PC-3 (cell line): ENCODE data around the gene ATP6V1G3. TPM values are rescaled to one million over a fixed set of nuclear protein-coding genes. Genes with fewer than 3 reads are reported as not detected.
A peak's percentile ranks its signal among the peaks of the same experiment; 100 is the strongest.
"Not testable (repeated sequence)": the region's sequence is repeated elsewhere in the genome, so short reads cannot be mapped to it uniquely, and the experiment has no call there.

Source experiments
- ATAC-seq: fragments of 200-7000 bp; cut with Tn5 transposase; 2 replicates; pipeline ENCODE4 v1.9.1; 2020; ENCODE audit warnings: mild to moderate bottlenecking, moderate library complexity
- Bru-seq: library from RNA; stranded (reverse); fragments of 400-500 nt; gene quantifications from one replicate; lab custom pipeline; 2021; lab: Mats Ljungman, UMichigan
- BruChase-seq, 2 experiments: library from RNA; stranded (reverse); fragments of 400-500 nt; gene quantifications; one replicate each; lab custom pipeline; 2021; lab: Mats Ljungman, UMichigan
- BruUV-seq: library from RNA; stranded (reverse); fragments of 400-500 nt; replicated peaks from 2 replicates; lab custom pipeline; 2021; lab: Mats Ljungman, UMichigan
- CTCF ChIA-PET: fragments of 300-600 bp; sonication (Branson Sonifier 250); formaldehyde crosslinking; loops from one replicate; lab custom pipeline; 2022; ENCODE audit warnings: antibody characterized with exemption; lab: Charles Lee
- POLR2A ChIA-PET: fragments of 300-600 bp; sonication (Branson Sonifier 250); formaldehyde crosslinking; loops from one replicate; lab custom pipeline; 2022; ENCODE audit warnings: antibody characterized with exemption; ENCODE audit not compliant: unreplicated experiment; lab: Charles Lee
- DNase-seq: peaks from one replicate; pipeline ENCODE4 v3.0.0-alpha.2; 2015
- H2AFZ ChIP-seq: fragments of 300-600 bp; sonication (generic); 2 replicates; pipeline ENCODE4 v1.6.0; 2016; ENCODE audit warnings: antibody characterized with exemption, low read length
- H3F3A ChIP-seq: fragments of 300-600 bp; sonication (generic); one replicate; pipeline ENCODE4 v1.6.0; 2017; ENCODE audit warnings: antibody characterized with exemption, low read length, control low read depth, mild to moderate bottlenecking; ENCODE audit not compliant: unreplicated experiment
- H3K27ac ChIP-seq: fragments of 300-600 bp; sonication (generic); 2 replicates; pipeline ENCODE4 v1.5.1; 2016; ENCODE audit warnings: mild to moderate bottlenecking, low read length
- H3K27me3 ChIP-seq: fragments of 300-600 bp; sonication (generic); 2 replicates; pipeline ENCODE4 v1.6.1; 2016; ENCODE audit warnings: low read length, mixed read lengths
- H3K36me3 ChIP-seq: fragments of 300-600 bp; sonication (generic); 2 replicates; pipeline ENCODE4 v1.6.1; 2016; ENCODE audit warnings: low read depth, mixed run types, low read length, mixed read lengths
- H3K4me1 ChIP-seq: fragments of 300-600 bp; sonication (generic); 2 replicates; pipeline ENCODE4 v1.5.1; 2016; ENCODE audit warnings: low read length; ENCODE audit not compliant: insufficient read depth
- H3K4me2 ChIP-seq: fragments of 300-600 bp; sonication (generic); 2 replicates; pipeline ENCODE4 v1.6.0; 2016; ENCODE audit warnings: low read length
- H3K4me3 ChIP-seq: fragments of 300-600 bp; sonication (generic); 2 replicates; pipeline ENCODE4 v1.5.1; 2016; ENCODE audit warnings: mild to moderate bottlenecking, low read length, mixed read lengths
- H3K79me2 ChIP-seq: fragments of 300-600 bp; sonication (generic); 2 replicates; pipeline ENCODE4 v1.6.1; 2017; ENCODE audit warnings: low read length, mixed read lengths
- H3K9ac ChIP-seq: fragments of 300-600 bp; sonication (generic); 2 replicates; pipeline ENCODE4 v1.6.0; 2016; ENCODE audit warnings: mild to moderate bottlenecking, low read length
- H3K9me2 ChIP-seq: fragments of 300-600 bp; sonication (generic); replicated peaks from 2 replicates; pipeline ENCODE4 v1.6.1; 2016; ENCODE audit warnings: mixed run types, low read length, mixed read lengths
- H3K9me3 ChIP-seq: fragments of 300-600 bp; sonication (generic); 2 replicates; pipeline ENCODE4 v1.6.1; 2016; ENCODE audit warnings: low read length, mixed read lengths
- H4K20me1 ChIP-seq: fragments of 300-600 bp; sonication (generic); 2 replicates; pipeline ENCODE4 v1.6.1; 2016; ENCODE audit warnings: low read length, mixed read lengths
- CTCF ChIP-seq: fragments of 300-600 bp; sonication (generic); conservative IDR thresholded peaks from 2 replicates; pipeline ENCODE4 v1.5.1; 2017; ENCODE audit warnings: antibody characterized with exemption, low read depth, mild to moderate bottlenecking, low read length
- EZH2 ChIP-seq: fragments of 300-600 bp; sonication (generic); IDR thresholded peaks from one replicate; pipeline ENCODE4 v1.6.1; 2017; ENCODE audit warnings: antibody characterized with exemption, mild to moderate bottlenecking, low read length; ENCODE audit not compliant: unreplicated experiment
- EZH2phosphoT487 ChIP-seq: fragments of 300-600 bp; sonication (generic); IDR thresholded peaks from 2 replicates; pipeline ENCODE4 v1.6.1; 2018; ENCODE audit warnings: mild to moderate bottlenecking, antibody characterized with exemption, low read length, borderline replicate concordance
- intact Hi-C: fragments of 100-400 bp; cut with micrococcal nuclease; formaldehyde crosslinking; loops from 2 replicates; pipeline ENCODE4 v1.9.0; 2023
- long read RNA-seq: library from polyadenylated mRNA; unstranded; transcript quantifications from one replicate; pipeline ENCODE4 v2.0.0, GENCODE V29; 2021; ENCODE audit not compliant: unreplicated experiment
- total RNA-seq: library from RNA; depleted of rRNA; stranded (reverse); fragments of >200 nt; gene quantifications from 2 replicates; pipeline ENCODE4 v1.2.3, GENCODE V29; 2014; rRNA removed

ATP6V1G3 gene
- total RNA-seq (not detected in 2 replicates), Bru-seq, nascent RNA (not detected), BruChase-seq, experiment 1, labeled RNA remaining after a 6-hour chase (not detected), BruChase-seq, experiment 2, labeled RNA remaining after a 2-hour chase (percentile 7 among the genes with signal in this experiment)
- long read RNA-seq: 0 reads

GRCh38 chr1:198540580-198540979, at the start of gene ATP6V1G3:
ATP6V1G3 (minus strand) TSS chr1:198540680; CDS start chr1:198540650, 30 bp downstream.
- intact Hi-C loops: no loop called here
- TF ChIP-seq EZH2phosphoT487: no peak
- TF ChIP-seq EZH2: no peak
- TF ChIP-seq CTCF: no peak
- no peak for ATAC-seq
- peak; percentile 8 for DNase-seq
- BruUV-seq: no TSS peak
- Histone ChIP-seq H4K20me1 (no peaks in the 10 kb centered on the region), H3K27ac (no peak within 1 kb of the TSS), H3K9ac (no peak within 1 kb of the TSS), H3K36me3 (no peaks in the 10 kb centered on the region), H3K9me2 (no peaks in the 10 kb centered on the region), H3K4me3 (no peak within 1 kb of the TSS), H3K79me2 (no peaks in the 10 kb centered on the region), H3F3A (no peaks in the 10 kb centered on the region), H3K9me3 (no peaks in the 10 kb centered on the region), H3K4me2 (no peak within 1 kb of the TSS), H3K4me1 (peaks cover 11% of the 10 kb centered on the region), H3K27me3 (no peaks in the 10 kb centered on the region), H2AFZ (no peak within 1 kb of the TSS)
- ChIA-PET POLR2A (no interaction called here), CTCF (no interaction called here)

GRCh38 chr1:198588845-198589244, 48.4 kb upstream of the ATP6V1G3 start:
- intact Hi-C loops: no loop called here
- TF ChIP-seq EZH2phosphoT487 (no peak), EZH2 (no peak)
- no peaks in the 10 kb centered on the region for H3K9me3 ChIP-seq
- H3F3A ChIP-seq: no peaks in the 10 kb centered on the region
- CTCF ChIA-PET: no interaction called here
- POLR2A ChIA-PET: no interaction called here
- no peaks in the 10 kb centered on the region for H3K27me3 ChIP-seq
- no peaks in the 10 kb centered on the region for H3K79me2 ChIP-seq
- no peak overlapping the region for H3K9ac ChIP-seq
- H3K4me2 ChIP-seq: no peak overlapping the region
- DNase-seq (no peak), ATAC-seq (no peak)
- no peak overlapping the region for H2AFZ ChIP-seq
- H3K4me3 ChIP-seq: no peak overlapping the region
- no TSS peak for BruUV-seq
- no peak overlapping the region for H3K27ac ChIP-seq
- H3K36me3 ChIP-seq: no peaks in the 10 kb centered on the region
- no peaks in the 10 kb centered on the region for H4K20me1 ChIP-seq
- H3K9me2 ChIP-seq: no peaks in the 10 kb centered on the region
- no peaks in the 10 kb centered on the region for H3K4me1 ChIP-seq

GRCh38 chr1:198584163-198584562, 43.7 kb upstream of the ATP6V1G3 start:
- no TSS peak for BruUV-seq
- intact Hi-C loops: no loop called here

GRCh38 chr1:198583209-198583802, 42.8 kb upstream of the ATP6V1G3 start:
- H3K4me1 ChIP-seq, H3K79me2 ChIP-seq, POLR2A ChIA-PET, H3F3A ChIP-seq, CTCF ChIA-PET, H3K27me3 ChIP-seq, H3K27ac ChIP-seq, BruUV-seq, H3K36me3 ChIP-seq, ATAC-seq, H2AFZ ChIP-seq, H3K9me2 ChIP-seq, H3K4me2 ChIP-seq, H3K9me3 ChIP-seq, H4K20me1 ChIP-seq, H3K4me3 ChIP-seq, DNase-seq, H3K9ac ChIP-seq, intact Hi-C loops: not testable (repeated sequence)

More at GRCh38 chr1:198584163-198584562, 43.7 kb upstream of the ATP6V1G3 start:
- Histone ChIP-seq H3K79me2 (no peaks in the 10 kb centered on the region), H3K27ac (no peak overlapping the region), H3K36me3 (no peaks in the 10 kb centered on the region), H3F3A (no peaks in the 10 kb centered on the region), H2AFZ (no peak overlapping the region), H3K4me1 (no peaks in the 10 kb centered on the region), H3K4me2 (no peak overlapping the region), H3K9ac (no peak overlapping the region), H3K9me2 (no peaks in the 10 kb centered on the region), H3K9me3 (no peaks in the 10 kb centered on the region), H3K4me3 (no peak overlapping the region), H3K27me3 (no peaks in the 10 kb centered on the region), H4K20me1 (no peaks in the 10 kb centered on the region)
- POLR2A ChIA-PET: no interaction called here
- DNase-seq (no peak), ATAC-seq (no peak)
- CTCF ChIA-PET: no interaction called here
- TF ChIP-seq EZH2 (no peak), EZH2phosphoT487 (no peak), CTCF (no peak)
